RKO (cell line): ENCODE data around the gene LAMB2.

ENCODE experiments used
- DNase-seq: peaks from one replicate; pipeline ENCODE4 v3.0.0-alpha.2; 2016; ENCODE audit warnings: low spot score

LAMB2 gene

DNA sequence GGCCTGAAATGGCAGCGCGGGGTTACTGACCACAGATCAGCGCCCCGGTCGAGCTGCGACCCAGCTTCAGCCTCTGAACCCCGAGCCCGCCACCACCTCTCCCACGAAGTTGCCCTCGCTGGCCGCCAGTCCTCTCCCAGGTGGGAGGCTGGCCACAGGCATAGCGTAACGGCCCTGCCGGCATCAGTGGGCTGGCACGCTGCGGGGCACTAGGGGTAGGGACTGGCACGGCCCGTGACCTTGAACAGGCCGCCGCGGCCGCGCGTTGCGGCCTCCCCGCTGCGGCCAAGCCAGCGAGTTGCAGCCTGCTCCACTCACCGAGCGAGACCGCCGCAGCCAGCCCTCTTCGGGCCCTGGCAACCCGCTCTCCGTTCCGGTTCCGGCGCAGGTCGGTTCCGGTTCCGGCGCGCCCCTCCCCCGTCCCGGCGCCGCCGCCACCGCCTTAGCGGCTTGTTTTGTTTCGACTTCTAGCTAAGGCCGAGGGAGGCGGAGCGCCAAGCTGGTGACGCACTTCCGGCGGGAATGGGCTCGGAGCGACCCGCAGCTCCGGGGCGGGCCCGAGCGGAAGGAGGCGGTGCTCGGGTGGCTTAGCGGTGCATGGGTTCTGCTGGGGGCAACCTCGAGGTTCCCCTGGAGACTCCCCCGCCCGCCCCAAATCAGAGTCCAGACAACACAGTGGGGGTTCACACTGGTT lies 12.3 kb downstream of the LAMB2 start, which contains the start of gene USP19:
TSS of gene USP19 (minus strand) at position 386 of the 694 bp plus-strand sequence. CDS start 1,678 bp downstream, outside the sequence.
- peak; percentile 88 for DNase-seq

DNA sequence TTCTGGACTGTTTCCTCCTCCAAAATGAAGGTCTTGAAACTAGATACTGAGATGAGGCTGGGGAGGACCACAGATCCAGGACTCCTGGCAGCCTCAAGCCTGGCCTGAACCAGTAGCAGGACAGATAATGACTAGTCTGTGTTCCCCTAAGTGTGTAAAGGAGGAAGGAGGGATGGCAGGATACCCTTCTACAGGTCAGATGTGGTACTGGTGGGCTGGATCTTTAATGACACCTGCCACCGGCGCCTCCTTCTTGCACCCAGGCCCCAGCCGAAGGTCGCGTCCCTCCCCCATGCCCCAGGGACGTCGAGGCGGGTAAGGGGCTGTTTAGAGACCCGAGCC lies 12.8 kb downstream of the LAMB2 start:
- no peak for DNase-seq

DNA sequence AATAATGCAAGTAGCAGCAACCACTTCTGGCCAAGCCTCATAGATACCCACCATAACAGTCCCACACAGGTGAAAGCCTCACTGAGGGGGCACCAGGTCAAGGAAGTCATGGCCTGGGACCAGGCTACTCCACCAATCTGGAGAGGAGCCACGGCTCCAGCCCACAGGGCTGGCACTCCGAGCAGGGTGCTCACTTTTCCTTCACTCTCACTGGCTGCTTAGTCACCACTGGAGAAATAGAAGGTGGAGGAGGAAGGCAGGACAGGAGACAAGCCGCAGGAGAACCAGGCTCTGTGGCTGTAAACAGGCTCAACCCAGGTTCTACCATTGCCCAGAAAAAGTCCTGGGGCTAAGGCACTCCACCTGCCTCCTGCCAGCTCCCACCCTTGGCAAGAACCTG lies 13.4 kb downstream of the LAMB2 start:
- DNase-seq = no peak

DNA sequence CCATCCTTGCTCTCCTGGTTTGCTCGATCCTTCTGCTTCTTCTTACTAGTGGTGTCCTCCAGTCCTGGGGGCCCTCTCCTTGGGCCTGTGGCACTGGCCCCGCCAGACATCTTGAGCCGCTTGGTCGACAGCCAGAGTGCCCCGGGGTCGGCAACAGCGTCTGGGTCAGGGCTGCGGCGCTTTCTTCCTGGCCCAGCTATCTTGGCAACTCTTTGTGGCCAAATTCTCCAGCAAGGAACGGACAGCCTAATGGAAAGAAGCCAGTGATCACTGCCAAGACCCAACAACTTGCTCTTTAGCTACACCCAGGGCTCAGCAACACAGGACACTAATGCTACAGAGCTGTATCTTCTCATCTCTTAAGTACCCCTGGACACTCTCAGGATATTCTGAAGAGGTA lies 13.8 kb downstream of the LAMB2 start:
- no peak for DNase-seq

DNA sequence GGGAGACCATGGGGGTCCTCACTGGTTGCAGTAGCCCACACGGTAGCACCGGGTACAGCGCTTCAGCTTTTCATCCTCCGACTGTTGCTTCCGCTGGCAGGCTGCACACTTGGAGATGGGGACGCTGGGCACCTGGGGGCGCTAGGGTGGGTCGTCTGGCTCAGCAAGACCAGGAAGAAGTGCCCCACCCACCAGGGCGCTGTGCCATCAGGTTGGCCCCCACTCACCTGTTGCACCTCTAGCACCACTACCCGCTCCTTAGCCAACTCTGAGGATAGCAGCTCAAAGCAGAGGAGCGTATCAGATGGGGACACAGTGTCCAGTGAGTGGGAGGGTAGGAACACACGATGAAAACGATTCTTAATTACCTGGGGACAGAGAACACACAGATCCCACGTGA lies 20.6 kb downstream of the LAMB2 start:
- no peak for DNase-seq

DNA sequence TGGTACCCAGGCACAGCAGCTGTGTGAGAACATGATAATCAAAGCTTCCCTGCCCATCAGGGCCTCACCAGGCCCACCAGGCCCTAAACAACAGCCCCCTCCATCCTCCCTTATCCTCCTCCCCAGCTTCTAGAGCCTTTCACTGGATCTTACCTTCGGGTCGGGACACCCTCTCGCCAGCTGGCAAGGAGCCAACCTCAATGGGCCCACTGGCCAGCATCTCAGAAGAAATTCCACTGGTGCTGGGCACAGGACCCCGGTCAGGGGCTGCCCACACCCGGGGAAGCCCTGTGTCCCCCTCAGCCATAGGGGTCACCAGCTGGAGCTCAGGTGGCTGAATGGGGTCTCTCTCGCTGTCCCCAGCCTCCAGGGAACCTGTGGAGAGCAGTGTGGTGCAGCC lies 21.5 kb downstream of the LAMB2 start:
- DNase-seq = no peak

DNA sequence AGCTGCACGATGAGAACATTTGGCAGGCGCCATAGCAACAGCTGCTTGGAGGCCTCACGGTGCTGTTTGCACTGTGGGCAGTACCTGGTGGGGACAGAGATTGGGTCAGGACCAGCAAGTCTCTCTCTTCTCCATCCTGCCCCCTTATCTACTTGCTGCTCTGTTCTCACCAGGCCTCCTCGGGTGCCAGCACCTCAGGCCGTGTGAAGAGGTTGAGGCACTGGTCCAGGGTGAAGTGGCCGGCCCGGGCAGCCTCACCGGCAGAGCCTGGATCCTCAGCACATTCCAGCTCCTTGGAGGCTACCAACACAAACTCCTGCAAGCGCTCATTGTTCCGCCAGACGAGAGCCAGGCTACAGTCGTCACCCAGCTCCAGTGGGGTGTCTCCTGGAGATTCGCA lies 22.1 kb downstream of the LAMB2 start:
- no peak for DNase-seq

DNA sequence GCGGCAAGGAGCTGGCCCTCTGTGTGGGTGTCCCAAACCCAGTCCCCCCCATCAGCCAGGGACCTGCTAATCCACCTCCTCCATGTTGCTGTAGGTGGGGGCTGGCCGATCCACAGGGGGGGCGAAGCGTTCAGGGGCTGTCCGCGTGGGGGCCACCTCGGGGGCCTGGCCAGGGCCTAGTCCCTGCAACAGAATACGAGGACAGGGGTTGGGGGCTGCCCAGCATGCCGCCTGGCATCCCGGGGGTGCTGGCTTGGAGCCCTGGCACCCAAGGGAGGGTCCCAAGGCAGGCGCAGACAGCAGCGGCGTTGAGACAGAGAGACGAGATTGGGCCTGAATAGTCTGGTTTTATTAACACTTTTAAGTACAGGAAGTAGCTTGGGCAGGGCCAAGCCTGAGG lies 24.5 kb downstream of the LAMB2 start:
- DNase-seq = no peak

DNA sequence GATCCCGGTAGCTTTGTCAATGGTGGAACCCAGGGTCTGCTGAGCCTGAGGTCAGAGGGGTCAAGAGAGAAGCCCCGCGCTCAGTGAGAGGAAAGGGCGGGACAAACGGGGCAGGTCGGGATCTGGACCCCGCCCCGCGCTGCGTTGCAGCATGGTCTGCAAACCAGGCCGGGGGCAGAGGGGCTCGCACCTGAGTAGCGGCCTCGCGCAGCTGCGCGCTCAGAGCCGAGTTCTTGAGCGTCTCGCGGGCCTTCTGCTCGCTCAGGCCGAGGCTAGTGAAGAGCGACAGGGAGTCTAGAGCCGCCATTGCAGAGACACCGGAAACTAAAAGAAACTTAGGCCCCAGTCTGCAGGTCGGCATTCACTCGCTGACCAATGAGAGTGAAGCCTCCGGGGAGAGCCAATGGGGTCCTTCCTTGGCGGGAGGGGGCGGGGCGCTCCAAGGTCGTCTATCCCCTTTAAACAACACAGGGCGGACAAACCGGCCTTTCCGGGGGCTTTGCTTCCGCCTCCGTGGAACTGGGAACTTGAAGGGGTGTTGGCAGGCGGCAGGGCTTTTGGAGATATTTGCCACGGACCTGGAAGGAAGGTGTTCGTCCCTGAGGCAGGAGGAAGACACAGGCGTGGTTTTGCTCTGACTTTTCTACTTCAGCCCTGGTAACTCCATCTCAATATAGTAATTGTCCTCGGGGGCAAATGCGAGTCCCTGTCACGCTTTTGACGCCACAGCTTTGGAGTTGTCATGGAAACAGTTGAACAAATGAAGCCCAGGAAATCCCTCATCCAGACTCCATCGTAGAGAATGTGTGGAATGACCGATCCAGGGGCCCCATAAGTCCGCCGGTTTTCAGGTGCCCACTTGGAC lies 28.2 kb downstream of the LAMB2 start, which contains the start of gene QARS1:
TSS of gene QARS1 (minus strand) at position 331 of the 865 bp plus-strand sequence. CDS start at position 307, 24 bp downstream.
- peak; percentile 92 for DNase-seq

DNA sequence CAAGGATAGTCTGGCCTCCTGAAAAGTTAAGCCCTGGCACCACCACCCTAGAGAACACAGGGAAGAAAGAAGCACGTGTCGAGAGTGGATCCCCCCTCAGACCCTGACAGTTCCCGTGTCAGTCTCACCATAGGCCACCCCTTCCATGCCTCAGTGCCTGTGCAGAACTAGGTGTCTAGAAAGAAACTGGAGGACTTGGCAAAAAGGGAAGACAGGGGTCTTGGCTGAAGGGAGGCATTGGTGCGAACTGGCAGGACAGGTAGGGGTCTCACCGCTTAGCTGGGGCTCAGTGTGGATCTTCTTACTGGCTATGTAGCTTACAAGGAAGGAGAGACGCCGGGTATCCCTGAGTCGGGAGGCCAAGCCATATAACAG lies 28.8 kb downstream of the LAMB2 start:
- no peak for DNase-seq

DNA sequence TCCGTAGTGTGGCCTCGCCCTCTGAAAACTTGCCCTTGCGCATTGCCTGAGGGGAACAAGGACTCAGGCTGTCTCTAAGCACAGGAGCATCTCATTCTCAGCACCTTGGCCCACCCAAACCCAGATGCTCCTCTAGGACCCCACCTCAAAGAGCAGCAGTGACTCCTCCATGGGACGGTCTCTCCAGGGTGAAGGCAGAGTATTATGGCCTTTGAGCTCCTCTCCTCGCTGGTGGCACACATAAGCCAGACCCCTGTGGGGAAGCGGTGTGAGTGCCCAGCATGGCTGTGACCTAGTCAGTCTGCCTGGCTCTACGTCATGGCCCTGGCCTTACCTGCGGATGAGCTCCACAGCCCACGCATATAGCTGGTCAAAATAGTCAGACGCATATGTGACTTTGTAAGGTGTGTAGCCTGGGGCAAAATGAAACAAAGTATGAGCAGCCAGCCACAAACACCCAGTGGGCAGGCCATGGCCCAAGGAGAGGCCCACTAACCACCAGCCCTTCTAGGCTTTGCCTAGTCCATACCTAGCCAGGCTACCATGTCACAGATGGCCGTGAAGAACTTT lies 32.7 kb downstream of the LAMB2 start:
- DNase-seq = no peak

DNA sequence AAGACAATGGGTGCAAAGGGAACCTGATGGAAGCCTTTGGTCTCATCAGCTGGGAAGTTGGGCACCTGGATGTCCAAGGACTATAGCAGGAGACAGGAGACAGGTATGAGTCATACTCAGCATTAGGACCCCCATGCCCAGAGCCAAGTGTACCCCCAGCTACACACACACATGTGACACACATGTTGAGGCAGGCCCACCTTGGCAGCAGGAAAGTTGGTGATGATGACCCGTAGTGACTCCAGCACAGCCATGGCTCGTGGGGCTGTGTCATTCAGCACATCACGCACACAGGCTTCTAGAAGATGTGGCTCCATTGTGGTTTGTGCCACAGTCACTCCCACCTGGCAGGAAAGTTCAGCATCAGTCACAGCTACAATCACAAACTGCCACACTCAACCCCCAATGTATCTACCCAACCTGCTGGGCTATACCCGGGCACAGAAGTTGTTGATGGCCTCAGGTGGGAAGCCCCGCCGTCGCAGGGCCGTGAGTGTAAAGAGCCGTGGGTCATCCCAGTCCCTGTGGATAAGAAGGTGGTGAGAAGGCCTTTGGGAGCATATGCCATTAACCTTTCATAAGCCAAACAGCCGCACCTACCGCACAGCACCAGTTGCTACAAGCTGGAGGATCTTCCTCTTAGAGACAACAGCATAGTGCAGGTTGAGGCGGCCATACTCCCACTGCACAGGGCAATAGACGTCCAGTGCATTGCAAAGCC lies 33.8 kb downstream of the LAMB2 start:
- no peak for DNase-seq

DNA sequence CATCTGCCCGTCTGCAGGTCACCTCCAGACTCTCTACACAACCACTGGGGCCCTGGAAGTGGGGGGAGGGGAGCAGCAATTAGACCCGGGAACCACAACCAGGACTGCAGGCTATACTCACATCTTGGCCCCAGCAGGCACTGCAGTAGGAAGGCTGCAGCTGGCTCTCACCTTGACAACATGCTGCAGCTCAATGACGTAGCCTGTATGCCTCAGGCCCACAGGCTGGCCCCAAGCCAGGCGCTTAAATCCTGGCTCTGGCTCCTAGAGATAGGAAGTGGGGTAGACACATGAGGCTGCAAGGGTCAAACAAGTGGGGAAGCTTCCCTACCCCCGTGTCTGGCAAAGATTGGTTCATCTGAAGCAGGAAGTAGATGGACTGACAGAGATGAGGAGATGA lies 34.4 kb downstream of the LAMB2 start:
- no peak for DNase-seq

DNA sequence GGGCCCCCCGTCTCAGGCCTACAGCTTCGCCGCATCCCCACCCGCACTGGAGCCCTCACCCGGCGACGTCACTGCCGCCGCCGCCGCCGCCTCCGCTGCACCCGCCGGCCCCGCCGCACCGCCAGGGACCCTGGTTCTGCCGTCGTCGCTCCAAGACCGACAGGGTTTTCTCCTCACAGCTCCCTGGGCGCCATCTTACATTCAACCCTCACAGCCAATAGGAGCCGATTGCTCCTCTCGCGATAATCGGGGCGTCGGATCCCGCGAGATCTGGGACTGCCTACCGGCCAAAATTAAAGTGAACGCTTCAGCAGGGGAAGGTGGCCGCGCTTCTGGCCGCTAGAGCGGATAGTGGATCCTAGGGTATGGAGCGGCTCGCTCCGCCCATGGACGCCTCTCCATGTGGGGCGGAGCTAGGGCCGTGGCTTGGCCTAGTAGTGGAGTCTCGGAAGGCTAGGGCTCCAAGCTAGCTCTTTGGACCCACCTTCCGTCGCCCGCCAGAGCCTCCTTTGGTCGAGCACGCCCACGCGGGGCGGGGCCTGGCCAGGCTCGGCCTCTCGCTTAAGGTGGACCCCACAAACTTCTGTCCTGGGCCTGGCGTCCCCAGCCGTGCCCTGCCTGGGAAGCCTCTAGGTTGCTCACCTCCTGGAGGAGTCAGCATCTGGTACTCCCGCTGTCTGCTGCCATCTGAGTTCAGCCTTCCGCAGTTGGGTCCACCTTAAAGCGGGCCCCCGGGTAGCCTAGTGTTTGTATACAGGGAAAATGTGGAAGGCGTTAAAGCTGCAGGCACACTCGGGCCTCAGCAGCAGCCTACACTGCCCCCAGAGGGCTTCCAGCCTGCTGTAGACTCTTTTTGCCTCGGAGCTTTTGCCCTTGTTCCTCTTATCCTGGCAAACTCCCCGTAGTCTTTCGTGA lies 38.7 kb downstream of the LAMB2 start, which contains the start of gene QRICH1:
TSS of gene QRICH1 (minus strand) at position 219 of the 915 bp plus-strand sequence. CDS start 17,054 bp downstream, outside the sequence.
- DNase-seq = peak; percentile 98

DNA sequence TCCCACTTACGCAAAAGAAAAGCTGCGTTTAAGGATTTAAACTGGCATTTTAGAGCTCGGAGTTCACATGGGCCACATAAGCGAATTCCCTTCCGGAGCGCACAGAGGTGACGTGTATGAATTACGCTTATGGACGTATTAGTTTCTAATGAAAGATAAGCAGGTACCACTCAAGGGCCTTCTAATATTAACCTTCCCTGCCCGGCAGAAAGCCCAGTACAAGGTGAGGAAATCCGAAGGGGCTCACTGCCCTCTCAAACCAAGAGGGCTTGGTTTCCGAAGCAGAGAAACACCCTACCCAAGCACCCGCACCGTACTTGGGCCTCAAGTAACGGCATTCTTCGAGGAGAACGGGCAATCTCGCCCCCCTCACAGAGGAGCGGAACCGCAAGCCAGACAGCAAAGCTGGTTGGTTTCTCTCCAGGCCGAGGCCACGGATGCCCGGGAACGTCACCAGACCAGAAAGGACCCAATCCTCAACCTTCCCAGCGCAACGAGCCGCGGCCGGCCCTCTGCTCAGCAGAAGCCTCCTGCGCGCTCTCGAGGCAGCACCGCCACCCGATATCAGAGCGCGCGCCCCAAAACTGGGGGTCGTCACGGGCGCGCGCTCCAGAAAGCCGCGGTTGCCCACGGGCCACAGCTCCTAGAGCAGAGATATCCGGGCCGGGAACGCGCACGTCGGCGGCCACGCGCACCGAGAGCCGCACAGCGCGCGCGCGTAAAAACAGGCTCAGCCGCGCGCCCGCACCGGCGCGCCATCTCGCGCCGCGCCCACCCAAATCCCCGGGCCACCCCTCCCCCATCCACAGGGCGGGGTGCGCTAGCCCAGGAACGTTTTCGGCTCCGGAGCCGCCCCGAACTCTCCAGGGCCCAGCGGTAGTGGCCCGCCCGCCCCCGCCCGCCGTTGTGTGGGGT lies 39.7 kb downstream of the LAMB2 start:
- peak; percentile 88 for DNase-seq

DNA sequence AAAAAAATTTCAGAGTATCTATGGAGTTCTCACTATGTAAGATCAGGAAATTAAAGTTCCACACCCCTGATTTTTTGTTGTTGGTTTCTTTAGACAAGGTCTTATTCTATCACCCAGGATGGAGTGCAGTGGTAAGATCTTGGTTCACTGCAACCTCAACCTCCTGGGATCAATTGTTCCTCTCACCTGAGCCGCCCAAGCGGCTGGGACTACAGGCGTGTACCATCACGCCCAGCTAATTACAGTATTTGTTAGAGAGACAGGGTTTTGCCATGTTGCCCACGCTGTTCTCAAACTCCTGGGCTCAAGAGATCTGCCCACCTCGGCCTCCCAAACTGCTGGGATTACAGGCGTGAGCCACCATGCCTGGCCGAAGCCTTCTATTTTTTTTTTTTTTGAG lies 51.4 kb downstream of the LAMB2 start:
- DNase-seq = no peak

DNA sequence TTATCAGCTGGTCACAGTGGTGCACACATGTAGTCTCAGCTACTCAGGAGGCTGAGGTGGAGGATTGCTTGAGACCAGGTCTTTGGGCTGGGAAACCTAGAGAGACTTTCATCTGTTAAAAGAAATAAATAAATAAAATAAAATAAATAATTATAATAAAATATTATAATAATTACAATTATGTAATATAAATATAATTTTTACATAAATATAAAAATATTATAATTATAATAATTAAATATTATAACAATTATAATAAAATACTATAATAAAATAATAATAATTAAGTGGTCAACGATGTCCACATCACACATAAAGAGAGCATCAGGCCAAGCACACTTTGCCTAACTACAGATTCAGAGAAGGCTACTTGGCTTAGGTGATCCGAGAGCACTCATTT lies 53.6 kb downstream of the LAMB2 start:
- DNase-seq = no peak

DNA sequence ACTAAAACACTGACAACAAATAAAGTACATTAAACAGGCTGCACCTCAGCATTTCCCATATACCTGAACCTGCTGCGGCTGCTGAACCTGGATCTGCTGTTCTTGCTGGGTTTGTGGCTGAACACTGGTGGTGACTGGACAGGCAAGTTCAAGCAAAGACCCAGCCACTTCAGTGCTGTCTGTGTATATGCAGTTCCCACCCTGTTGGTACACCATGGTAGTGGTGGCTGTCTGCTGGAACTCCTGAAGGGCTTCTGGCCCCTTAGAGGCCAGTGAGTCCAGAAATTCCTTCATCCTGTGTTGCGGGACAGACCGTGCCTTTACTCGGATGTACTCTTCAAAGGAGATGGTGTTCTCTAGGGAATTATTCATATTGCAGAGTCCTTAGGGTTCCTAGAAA lies 56.2 kb downstream of the LAMB2 start:
- no peak for DNase-seq

DNA sequence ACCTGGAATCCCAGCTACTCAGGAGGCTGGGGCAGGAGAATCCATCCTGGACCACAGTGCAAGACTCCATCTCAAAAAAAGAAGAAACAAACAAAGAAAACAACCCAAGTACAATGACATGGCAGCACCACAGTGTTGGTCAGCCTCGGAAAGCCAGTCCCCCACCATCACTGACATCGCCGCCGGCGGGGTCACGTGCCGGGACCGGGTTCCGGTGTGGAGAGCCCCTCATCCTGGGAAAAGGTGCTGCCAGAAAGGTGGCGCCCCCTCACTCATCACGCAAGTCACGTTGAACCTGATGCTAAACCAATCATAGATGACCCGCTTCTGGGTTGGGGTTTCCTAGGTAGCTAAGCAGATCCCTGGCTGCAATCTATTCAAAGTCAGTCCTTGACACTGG lies 56.7 kb downstream of the LAMB2 start:
- DNase-seq = no peak
